Peyer's patch (tissue), 4 donors: ENCODE measurements around the gene CHCHD5.

Experiments
- POLR2A ChIP-seq, 2 donors: fragments of 450-650 bp; IDR thresholded peaks; one replicate each; pipeline ENCODE4 v1.5.1; 2017; ENCODE audit warnings: antibody characterized with exemption in 2 of 2, mild to moderate bottlenecking in 2 of 2, moderate library complexity in 2 of 2
- TF ChIP-seq, protein P1 (sequence below), 6 experiments: fragments of 450-650 bp in 4 of 6; fragments of 200-600 bp in 2 of 6; sonication (generic) in 1 of 6; IDR thresholded peaks; one replicate each; pipeline ENCODE4 v1.5.1; 2017 to 2019; ENCODE audit warnings: antibody characterized with exemption in 6 of 6, mild to moderate bottlenecking in 3 of 6, moderate library complexity in 1 of 6

DNA sequence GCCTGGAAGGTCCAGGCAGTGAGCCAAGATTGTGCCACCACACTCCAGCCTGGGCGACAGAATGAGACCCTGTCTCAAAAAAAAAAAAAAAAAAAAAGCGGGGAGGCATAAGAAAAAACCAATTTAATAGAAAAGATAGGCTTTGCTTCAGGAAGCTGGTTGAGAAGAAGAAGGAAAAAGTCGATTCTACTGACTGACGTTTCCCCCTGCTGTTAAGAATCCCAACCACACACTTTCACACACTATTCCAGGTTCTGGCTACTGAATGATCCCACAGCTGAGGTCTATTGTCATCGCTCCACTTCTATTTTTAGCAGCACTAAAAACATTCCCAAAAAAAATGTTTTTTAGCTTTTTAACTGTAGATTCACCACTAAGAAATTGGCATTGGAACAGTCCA is 6.7 kb upstream of the CHCHD5 start:
- TF ChIP-seq, protein P1, sequence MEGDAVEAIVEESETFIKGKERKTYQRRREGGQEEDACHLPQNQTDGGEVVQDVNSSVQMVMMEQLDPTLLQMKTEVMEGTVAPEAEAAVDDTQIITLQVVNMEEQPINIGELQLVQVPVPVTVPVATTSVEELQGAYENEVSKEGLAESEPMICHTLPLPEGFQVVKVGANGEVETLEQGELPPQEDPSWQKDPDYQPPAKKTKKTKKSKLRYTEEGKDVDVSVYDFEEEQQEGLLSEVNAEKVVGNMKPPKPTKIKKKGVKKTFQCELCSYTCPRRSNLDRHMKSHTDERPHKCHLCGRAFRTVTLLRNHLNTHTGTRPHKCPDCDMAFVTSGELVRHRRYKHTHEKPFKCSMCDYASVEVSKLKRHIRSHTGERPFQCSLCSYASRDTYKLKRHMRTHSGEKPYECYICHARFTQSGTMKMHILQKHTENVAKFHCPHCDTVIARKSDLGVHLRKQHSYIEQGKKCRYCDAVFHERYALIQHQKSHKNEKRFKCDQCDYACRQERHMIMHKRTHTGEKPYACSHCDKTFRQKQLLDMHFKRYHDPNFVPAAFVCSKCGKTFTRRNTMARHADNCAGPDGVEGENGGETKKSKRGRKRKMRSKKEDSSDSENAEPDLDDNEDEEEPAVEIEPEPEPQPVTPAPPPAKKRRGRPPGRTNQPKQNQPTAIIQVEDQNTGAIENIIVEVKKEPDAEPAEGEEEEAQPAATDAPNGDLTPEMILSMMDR (IDR thresholded peaks at IDR 0.05): no peak
- no peak for TF ChIP-seq POLR2A (IDR thresholded peaks at IDR 0.05)
